ENCODE results near the gene DNA2.
"Not testable (repeated sequence)": the region's sequence is repeated elsewhere in the genome, so short reads cannot be mapped to it uniquely, and the experiment has no call there.

DNA2 gene, protein sequence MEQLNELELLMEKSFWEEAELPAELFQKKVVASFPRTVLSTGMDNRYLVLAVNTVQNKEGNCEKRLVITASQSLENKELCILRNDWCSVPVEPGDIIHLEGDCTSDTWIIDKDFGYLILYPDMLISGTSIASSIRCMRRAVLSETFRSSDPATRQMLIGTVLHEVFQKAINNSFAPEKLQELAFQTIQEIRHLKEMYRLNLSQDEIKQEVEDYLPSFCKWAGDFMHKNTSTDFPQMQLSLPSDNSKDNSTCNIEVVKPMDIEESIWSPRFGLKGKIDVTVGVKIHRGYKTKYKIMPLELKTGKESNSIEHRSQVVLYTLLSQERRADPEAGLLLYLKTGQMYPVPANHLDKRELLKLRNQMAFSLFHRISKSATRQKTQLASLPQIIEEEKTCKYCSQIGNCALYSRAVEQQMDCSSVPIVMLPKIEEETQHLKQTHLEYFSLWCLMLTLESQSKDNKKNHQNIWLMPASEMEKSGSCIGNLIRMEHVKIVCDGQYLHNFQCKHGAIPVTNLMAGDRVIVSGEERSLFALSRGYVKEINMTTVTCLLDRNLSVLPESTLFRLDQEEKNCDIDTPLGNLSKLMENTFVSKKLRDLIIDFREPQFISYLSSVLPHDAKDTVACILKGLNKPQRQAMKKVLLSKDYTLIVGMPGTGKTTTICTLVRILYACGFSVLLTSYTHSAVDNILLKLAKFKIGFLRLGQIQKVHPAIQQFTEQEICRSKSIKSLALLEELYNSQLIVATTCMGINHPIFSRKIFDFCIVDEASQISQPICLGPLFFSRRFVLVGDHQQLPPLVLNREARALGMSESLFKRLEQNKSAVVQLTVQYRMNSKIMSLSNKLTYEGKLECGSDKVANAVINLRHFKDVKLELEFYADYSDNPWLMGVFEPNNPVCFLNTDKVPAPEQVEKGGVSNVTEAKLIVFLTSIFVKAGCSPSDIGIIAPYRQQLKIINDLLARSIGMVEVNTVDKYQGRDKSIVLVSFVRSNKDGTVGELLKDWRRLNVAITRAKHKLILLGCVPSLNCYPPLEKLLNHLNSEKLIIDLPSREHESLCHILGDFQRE

DNA sequence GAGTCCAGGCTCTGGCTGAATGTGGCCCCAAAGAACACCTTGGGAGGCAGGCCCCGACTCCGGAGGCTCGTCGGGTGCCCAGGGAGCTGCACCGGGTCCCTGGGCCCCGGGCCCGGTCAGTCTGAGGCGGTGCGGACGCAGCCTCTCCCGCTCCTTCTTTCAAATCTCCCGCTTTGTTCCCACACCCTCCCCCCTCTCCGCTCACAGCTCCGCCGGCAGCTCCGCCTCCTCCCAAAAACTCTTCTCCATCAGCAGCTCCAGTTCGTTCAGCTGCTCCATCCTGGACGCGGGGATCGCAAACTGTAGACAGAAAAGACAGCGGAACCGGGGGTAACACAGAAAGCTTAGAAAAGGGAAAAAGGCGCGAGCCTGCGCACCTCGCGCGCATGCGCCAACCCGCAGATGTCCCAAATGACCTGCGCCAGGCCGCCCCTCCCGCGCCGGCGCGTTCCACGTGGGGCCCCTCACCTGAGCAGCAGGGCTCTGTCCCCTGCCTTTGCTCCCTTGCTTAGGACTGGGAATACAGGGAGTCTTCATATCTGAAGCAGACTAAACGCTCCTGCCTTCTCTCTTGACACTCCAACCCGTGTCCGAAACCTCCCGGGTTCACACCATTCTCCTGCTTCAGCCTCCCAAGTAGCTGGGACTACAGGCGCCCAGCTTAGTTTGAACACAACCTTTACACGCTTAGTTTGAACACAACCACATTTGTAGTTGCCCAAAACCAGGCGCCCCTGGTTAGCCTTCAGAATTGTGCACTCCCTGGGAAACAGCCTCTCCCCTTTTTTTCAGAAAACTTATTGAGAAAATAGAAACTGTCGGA is at the start of gene DNA2:
Gene DNA2 (minus strand): TSS at position 388 of the 823 bp plus-strand sequence. CDS start 109 bp downstream, at position 279.
- peak; percentile 89 for ATAC-seq

DNA sequence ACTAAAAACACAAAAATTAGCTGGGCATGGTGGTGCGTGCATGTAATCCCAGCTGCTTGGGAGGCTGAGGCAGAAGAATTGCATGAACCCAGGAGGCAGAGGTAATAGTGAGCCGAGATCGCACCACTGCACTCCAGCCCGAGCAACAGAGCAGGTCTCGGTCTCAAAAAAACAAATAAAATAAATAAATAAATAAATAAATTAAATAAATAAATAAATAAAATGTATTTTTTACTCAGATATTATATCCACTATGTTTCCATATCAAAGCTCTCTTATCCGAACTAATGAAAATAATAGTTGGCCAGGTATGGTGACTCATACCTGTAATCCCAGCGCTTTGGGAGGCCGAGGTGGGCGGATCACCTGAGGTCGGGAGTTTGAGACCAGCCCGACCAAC is 46.8 kb upstream of the DNA2 start:
- not testable (repeated sequence) for ATAC-seq

More for the DNA sequence above, at the start of gene DNA2:
- TF ChIP-seq TOX (CRISPR knock-in tag; IDR thresholded peaks at IDR 0.05; ENCODE audit: borderline replicate concordance), result no peak
- TF ChIP-seq, protein P1, sequence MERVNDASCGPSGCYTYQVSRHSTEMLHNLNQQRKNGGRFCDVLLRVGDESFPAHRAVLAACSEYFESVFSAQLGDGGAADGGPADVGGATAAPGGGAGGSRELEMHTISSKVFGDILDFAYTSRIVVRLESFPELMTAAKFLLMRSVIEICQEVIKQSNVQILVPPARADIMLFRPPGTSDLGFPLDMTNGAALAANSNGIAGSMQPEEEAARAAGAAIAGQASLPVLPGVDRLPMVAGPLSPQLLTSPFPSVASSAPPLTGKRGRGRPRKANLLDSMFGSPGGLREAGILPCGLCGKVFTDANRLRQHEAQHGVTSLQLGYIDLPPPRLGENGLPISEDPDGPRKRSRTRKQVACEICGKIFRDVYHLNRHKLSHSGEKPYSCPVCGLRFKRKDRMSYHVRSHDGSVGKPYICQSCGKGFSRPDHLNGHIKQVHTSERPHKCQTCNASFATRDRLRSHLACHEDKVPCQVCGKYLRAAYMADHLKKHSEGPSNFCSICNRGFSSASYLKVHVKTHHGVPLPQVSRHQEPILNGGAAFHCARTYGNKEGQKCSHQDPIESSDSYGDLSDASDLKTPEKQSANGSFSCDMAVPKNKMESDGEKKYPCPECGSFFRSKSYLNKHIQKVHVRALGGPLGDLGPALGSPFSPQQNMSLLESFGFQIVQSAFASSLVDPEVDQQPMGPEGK (CRISPR knock-in tag; IDR thresholded peaks at IDR 0.05; ENCODE audit: borderline replicate concordance), result peak; percentile 60; the same call in 1 of the 2 replicates

DNA sequence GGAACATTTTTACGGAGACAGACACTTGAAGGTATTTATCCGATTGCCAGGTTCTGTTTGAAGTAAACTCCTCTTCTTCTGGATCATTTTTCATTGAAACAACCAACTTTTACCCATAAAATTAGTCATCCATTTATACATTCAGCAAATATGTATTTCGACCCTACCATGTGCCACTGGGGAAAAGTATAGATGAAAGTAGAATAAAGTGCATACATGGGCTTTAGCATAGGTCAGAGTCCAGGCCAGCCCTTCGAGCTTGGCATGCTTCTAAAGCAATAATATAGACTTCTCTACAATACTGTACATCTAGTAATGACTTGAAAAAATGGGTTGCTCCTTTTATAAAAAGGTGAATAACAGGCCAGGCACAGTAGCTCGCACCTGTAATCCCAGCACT is 45.4 kb upstream of the DNA2 start:
- TF ChIP-seq GLIS3 (CRISPR knock-in tag; IDR thresholded peaks at IDR 0.05), result no peak
- TF ChIP-seq, protein P2, sequence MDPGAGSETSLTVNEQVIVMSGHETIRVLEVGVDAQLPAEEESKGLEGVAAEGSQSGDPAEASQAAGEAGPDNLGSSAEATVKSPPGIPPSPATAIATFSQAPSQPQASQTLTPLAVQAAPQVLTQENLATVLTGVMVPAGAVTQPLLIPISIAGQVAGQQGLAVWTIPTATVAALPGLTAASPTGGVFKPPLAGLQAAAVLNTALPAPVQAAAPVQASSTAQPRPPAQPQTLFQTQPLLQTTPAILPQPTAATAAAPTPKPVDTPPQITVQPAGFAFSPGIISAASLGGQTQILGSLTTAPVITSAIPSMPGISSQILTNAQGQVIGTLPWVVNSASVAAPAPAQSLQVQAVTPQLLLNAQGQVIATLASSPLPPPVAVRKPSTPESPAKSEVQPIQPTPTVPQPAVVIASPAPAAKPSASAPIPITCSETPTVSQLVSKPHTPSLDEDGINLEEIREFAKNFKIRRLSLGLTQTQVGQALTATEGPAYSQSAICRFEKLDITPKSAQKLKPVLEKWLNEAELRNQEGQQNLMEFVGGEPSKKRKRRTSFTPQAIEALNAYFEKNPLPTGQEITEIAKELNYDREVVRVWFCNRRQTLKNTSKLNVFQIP (CRISPR knock-in tag; IDR thresholded peaks at IDR 0.05; ENCODE audit: borderline replicate concordance, low read depth), result no peak
- TF ChIP-seq ESRRG (CRISPR knock-in tag; IDR thresholded peaks at IDR 0.05), result no peak
- no peak for TF ChIP-seq OSR1 (CRISPR knock-in tag; IDR thresholded peaks at IDR 0.05)

DNA sequence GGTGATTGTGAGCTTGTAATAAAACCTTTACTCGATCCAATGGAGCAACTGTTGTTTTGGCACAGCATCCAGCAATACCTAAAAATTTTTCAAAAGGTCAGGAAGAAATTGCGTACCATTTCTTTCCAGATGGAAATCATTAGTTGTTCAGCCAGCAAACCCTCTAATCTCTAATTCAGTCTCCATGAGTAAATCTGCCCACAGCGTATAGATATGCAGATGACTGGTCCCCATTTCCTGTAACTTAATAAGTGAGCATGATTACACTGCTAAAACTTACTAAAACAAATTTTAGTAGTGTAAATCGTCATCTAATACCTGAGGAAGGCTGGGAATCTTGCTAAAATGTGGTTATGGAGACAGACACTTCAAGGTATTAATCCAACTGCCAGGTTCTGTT is 45.0 kb upstream of the DNA2 start:
- TF ChIP-seq ZNF8 (CRISPR knock-in tag; IDR thresholded peaks at IDR 0.05) (peak; percentile 78), ZNF70 (CRISPR knock-in tag; IDR thresholded peaks at IDR 0.05) (no peak)
- TF ChIP-seq, protein P3, sequence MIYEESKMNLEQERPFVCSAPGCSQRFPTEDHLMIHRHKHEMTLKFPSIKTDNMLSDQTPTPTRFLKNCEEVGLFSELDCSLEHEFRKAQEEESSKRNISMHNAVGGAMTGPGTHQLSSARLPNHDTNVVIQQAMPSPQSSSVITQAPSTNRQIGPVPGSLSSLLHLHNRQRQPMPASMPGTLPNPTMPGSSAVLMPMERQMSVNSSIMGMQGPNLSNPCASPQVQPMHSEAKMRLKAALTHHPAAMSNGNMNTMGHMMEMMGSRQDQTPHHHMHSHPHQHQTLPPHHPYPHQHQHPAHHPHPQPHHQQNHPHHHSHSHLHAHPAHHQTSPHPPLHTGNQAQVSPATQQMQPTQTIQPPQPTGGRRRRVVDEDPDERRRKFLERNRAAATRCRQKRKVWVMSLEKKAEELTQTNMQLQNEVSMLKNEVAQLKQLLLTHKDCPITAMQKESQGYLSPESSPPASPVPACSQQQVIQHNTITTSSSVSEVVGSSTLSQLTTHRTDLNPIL (CRISPR knock-in tag; IDR thresholded peaks at IDR 0.05; ENCODE audit: low read depth), result no peak
- peak; percentile 86 for ATAC-seq

More for the DNA sequence above, 45.4 kb upstream of the DNA2 start:
- peak; percentile 60 for ATAC-seq

DNA sequence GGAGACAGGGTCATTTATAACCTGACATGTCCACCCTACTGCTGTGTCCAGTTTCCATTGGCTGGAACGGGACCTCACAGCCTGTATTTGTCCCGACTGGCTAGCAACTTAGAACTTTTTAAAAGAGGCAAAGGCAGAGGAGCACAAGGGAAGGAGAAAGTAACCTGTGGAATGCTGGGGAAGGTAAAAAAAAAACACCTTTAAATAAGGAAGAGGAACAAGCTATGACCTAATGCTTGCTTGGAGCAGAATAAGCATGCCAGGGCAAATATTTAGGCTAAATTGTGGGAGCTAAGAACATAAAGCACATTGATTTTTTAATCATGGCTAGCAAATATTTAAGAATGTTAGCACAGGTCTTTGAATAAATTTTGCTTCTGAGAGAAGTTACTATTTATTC is 44.4 kb upstream of the DNA2 start:
- ATAC-seq, result not testable (repeated sequence)

DNA sequence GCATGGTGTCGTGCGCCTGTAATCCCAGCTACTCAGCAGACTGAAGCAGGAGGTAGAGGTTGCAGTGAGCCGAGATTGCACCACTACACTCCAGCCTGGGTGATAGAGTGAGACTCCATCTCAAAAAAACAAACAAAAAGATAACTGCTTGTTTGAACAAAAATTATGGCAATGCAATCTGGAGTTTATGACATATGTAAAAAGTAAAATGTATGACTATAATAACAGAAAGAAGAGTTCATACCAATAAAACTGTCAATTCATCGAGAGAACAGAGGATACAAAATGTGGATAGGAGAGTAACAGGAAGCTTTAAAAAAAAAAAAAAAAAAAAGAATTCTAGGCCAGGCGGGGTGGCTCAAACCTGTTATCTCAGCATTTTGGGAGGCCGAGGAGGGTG is 36.3 kb upstream of the DNA2 start:
- no peak for TF ChIP-seq GLIS3 (CRISPR knock-in tag; IDR thresholded peaks at IDR 0.05)
- no peak for TF ChIP-seq ARNTL (CRISPR knock-in tag; IDR thresholded peaks at IDR 0.05; ENCODE audit: borderline replicate concordance, low read depth)
- no peak for TF ChIP-seq ISL1 (CRISPR knock-in tag; IDR thresholded peaks at IDR 0.05)
- TF ChIP-seq, protein P4, sequence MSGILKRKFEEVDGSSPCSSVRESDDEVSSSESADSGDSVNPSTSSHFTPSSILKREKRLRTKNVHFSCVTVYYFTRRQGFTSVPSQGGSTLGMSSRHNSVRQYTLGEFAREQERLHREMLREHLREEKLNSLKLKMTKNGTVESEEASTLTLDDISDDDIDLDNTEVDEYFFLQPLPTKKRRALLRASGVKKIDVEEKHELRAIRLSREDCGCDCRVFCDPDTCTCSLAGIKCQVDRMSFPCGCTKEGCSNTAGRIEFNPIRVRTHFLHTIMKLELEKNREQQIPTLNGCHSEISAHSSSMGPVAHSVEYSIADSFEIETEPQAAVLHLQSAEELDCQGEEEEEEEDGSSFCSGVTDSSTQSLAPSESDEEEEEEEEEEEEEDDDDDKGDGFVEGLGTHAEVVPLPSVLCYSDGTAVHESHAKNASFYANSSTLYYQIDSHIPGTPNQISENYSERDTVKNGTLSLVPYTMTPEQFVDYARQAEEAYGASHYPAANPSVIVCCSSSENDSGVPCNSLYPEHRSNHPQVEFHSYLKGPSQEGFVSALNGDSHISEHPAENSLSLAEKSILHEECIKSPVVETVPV (CRISPR knock-in tag; IDR thresholded peaks at IDR 0.05), result no peak
- no peak for TF ChIP-seq SNAI2 (CRISPR knock-in tag; IDR thresholded peaks at IDR 0.05)
- TF ChIP-seq TCF4 (CRISPR knock-in tag; IDR thresholded peaks at IDR 0.05; ENCODE audit: borderline replicate concordance), result no peak
- TF ChIP-seq ZFP30 (CRISPR knock-in tag; IDR thresholded peaks at IDR 0.05), result no peak
- TF ChIP-seq ESRRG (CRISPR knock-in tag; IDR thresholded peaks at IDR 0.05), result no peak
- TF ChIP-seq OSR1 (CRISPR knock-in tag; IDR thresholded peaks at IDR 0.05), result no peak
- no peak for ATAC-seq
